GM12865 (cell line): Measurements from ENCODE around the gene ANK2.

Experiments used
- DNase-seq: peaks from one replicate; pipeline ENCODE4 v3.0.0; 2010; ENCODE audit warnings: low read depth
- H3K4me3 ChIP-seq: 2 replicates; pipeline ENCODE4 v1.5.1; 2011; ENCODE audit warnings: mild to moderate bottlenecking, low read depth, low read length, control low read depth
- CTCF ChIP-seq: IDR thresholded peaks from 2 replicates; pipeline ENCODE4 v1.5.1; 2011; ENCODE audit warnings: low read length, control low read depth, low read depth, inconsistent platforms; ENCODE audit not compliant: insufficient read depth; ENCODE audit errors: missing control alignments

Gene ANK2

DNA sequence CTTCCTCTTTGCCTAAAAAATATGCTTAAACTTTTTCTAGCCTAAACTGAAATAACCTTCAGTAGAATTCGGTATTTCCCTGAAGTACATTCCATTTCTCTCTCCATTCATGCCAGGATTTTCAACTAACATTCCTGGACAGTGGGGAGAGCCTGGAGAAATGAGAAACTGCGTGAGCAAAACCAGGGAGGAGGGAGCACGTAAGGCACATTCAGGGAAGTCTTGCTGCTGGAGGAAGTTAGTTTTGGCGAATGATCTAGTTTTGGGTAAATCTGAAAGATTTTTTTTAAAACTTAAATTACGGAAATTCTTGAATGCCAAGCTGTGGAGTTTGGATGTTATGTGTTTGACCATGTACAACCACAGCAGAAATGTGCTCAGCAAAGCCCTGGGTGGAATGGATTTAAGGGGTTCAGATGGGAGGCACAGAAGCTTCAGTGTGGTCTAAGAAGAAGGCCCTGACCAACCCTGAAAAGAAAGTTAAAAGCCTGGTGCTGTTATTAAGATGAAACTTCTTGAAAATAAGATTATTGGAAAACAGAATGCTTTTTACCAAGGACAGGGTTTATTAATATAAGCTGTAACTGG, 347.8 kb downstream of the ANK2 start:
- no peak for TF ChIP-seq CTCF
- DNase-seq: no peak
- H3K4me3 ChIP-seq: no peak overlapping the region

DNA sequence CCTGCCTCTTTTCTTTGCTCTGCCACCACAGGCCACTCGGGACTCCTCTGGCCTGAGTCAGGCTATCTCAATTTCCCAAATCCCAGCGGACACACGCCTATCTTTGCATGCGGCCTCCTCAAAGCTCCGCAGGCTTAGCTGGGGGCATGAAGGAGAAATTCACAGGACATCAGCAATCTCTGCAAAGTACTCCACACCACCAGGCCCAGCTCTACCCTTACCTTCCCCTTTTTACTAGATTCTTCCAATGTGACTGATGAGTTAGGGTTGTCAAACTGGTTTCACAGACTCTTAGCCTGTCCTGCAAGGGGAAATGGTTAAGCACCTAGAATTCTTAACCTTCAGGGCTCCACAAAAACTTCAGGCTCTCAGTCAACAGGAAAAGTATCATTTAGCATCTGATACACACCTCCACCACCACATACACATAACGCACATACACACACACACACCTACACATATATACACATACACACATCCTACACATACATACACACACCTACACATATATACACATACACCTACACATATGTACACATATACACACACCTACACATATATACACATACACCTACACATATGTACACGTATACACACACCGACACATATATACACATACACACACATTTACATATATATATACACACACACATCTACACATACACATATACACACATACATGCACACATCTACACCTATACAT, 349.1 kb downstream of the ANK2 start:
- no peak overlapping the region for H3K4me3 ChIP-seq
- DNase-seq: no peak
- TF ChIP-seq CTCF: no peak

DNA sequence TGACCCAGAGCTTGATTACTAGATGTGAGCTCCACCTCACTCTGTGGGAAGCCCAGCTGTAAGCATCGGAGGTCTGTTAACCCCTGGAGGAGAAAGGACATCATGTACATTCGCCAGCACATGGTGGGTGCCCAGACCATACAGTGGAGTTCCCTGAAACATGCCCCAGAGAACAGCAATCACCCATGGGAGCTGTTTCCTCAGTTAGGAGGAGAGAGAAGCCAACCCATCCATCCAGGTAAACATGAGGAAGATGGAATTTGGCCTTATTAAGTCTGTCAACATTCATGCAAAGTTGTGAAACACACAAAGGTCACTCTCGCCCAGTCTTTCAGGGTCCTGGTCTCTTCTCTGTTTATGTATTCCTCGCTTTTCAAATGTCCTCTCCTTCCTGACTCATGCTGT, 354.7 kb downstream of the ANK2 start:
- TF ChIP-seq CTCF: no peak
- no peak for DNase-seq
- no peak overlapping the region for H3K4me3 ChIP-seq

DNA sequence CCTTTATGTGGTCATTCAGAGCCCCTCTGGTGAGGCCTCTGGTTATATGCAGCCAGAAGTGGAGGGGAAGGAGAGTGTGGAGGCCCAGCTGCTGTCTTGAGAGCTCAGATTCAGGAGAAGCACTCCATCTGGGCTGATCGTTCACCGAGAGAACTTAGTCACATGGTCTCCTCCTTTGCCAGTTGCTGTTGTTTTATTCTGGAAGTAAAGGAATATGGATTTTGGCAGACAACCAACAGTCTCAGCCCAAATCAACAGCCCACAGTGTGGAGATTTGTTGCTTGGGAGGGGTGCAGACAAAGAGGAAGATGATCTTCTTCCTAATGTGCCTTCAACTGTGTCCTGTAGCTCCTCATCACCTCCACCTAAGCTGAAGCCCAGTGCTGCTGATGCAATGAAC, 355.4 kb downstream of the ANK2 start:
- no peak for TF ChIP-seq CTCF
- DNase-seq: no peak
- no peak overlapping the region for H3K4me3 ChIP-seq

- TF ChIP-seq CTCF: no peak
- H3K4me3 ChIP-seq: no peak overlapping the region
- DNase-seq: no peak
Observed at GRCh38 chr4:113405874-113406722, 356.6 kb downstream of the ANK2 start.

DNA sequence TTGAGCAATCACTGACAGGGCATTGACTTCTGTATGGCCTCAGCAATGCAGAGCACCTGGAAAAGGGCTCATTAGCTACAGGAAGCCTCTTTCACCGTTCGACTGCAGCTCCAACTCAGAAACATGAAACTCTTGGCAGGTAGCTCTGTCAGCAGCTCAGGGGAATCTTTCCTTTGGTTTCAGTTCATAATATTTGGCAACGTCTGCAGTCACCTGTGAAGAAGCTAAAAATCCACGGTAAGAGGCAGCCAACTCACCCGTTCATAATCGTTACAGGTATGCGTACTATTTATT, 357.2 kb downstream of the ANK2 start:
- no peak overlapping the region for H3K4me3 ChIP-seq
- no peak for TF ChIP-seq CTCF
- no peak for DNase-seq
